CD8-positive, alpha-beta memory T cell (primary cell): ENCODE data around the gene SDF2L1. TPM values are rescaled to one million over a fixed set of nuclear protein-coding genes. Genes with fewer than 3 reads are reported as not detected.
"Not testable (repeated sequence)": the region's sequence is repeated elsewhere in the genome, so short reads cannot be mapped to it uniquely, and the experiment has no call there.

ENCODE experiments used
- CTCF ChIA-PET: fragments of 350-600 bp; sonication (Branson Sonifier 250); formaldehyde crosslinking; loops from one replicate; lab custom pipeline; 2021; ENCODE audit warnings: antibody characterized with exemption; lab: Charles Lee
- POLR2A ChIA-PET: fragments of 350-600 bp; sonication (Branson Sonifier 250); formaldehyde crosslinking; loops from one replicate; lab custom pipeline; 2021; ENCODE audit warnings: antibody characterized with exemption; lab: Charles Lee
- DNase-seq, 5 donors: peaks; one replicate each; pipeline versions ENCODE4 v3.0.0 to v3.0.0-alpha.2; 2020 to 2022; ENCODE audit warnings: mixed read lengths in 1 of 5
- H3K27ac ChIP-seq: one replicate; pipeline ENCODE4 v1.7.0; 2013; ENCODE audit warnings: low read depth, mild to moderate bottlenecking, low read length, moderate library complexity
- H3K27me3 ChIP-seq: 2 replicates; pipeline ENCODE4 v1.7.0; 2013; ENCODE audit warnings: low read length, mild to moderate bottlenecking; ENCODE audit not compliant: insufficient read depth, poor library complexity, severe bottlenecking
- H3K36me3 ChIP-seq: 2 replicates; pipeline ENCODE4 v1.7.0; 2013; ENCODE audit warnings: mild to moderate bottlenecking, low read length, moderate library complexity; ENCODE audit not compliant: insufficient read depth
- H3K4me1 ChIP-seq: 2 replicates; pipeline ENCODE4 v1.7.0; 2013; ENCODE audit warnings: mild to moderate bottlenecking, low read length, moderate library complexity; ENCODE audit not compliant: insufficient read depth
- H3K4me3 ChIP-seq: 2 replicates; pipeline ENCODE4 v1.7.0; 2013; ENCODE audit warnings: mild to moderate bottlenecking, low read length
- H3K9me3 ChIP-seq: 2 replicates; pipeline ENCODE4 v1.7.0; 2013; ENCODE audit warnings: mild to moderate bottlenecking, low read length
- H3K27ac Mint-ChIP-seq, 8 donors: one replicate each; pipeline ENCODE4 v1.8.0; 2020 to 2021; ENCODE audit warnings: mixed read lengths in 8 of 8, mild to moderate bottlenecking in 6 of 8, inconsistent platforms in 3 of 8, moderate library complexity in 3 of 8
- H3K27me3 Mint-ChIP-seq, 2 donors: one replicate each; pipeline ENCODE4 v1.8.0; 2020 to 2021; ENCODE audit warnings: mixed read lengths in 2 of 2, mild to moderate bottlenecking in 1 of 2, moderate library complexity in 1 of 2
- H3K36me3 Mint-ChIP-seq, 3 donors: one replicate each; pipeline ENCODE4 v1.8.0; 2020 to 2021; ENCODE audit warnings: mixed read lengths in 3 of 3, inconsistent platforms in 1 of 3, mild to moderate bottlenecking in 1 of 3
- H3K4me1 Mint-ChIP-seq, 3 donors: one replicate each; pipeline ENCODE4 v1.8.0; 2020 to 2021; ENCODE audit warnings: mixed read lengths in 3 of 3, inconsistent platforms in 1 of 3, mild to moderate bottlenecking in 1 of 3
- H3K4me3 Mint-ChIP-seq, 7 donors: one replicate each; pipeline ENCODE4 v1.8.0; 2020 to 2021; ENCODE audit warnings: mixed read lengths in 7 of 7, mild to moderate bottlenecking in 6 of 7, moderate library complexity in 4 of 7, inconsistent platforms in 2 of 7
- H3K9me3 Mint-ChIP-seq, 5 donors: one replicate each; pipeline ENCODE4 v1.8.0; 2020 to 2022; ENCODE audit warnings: mixed read lengths in 5 of 5, mild to moderate bottlenecking in 3 of 5, moderate library complexity in 2 of 5, inconsistent platforms in 1 of 5
- polyA plus RNA-seq: library from polyadenylated mRNA; unstranded; fragments of 300-500 nt; fragmentation: Illumina TruSeq; gene quantifications from one replicate; pipeline ENCODE4 v1.2.3, GENCODE V29; 2021
- total RNA-seq, 2 experiments: library from RNA; stranded (reverse); gene quantifications; one replicate each; pipeline ENCODE4 v1.2.3, GENCODE V29; 2021

SDF2L1 gene
- total RNA-seq: 10 to 100 TPM; 71.5 to 74.7 TPM
- 99.6 TPM for polyA plus RNA-seq

- Histone ChIP-seq H3K4me3 (peak within 1 kb of the TSS; percentile 86), H3K27ac (peak within 1 kb of the TSS; percentile 96), H3K4me1 (peaks cover 25% of the 10 kb centered on the region), H3K36me3 (peaks cover 11% of the 10 kb centered on the region), H3K27me3 (no peaks in the 10 kb centered on the region), H3K9me3 (no peaks in the 10 kb centered on the region)
- H3K4me3 Mint-ChIP-seq: peak within 1 kb of the TSS; percentile 77 to 91 (median 87)
- H3K9me3 Mint-ChIP-seq: no peaks in the 10 kb centered on the region
- peak within 1 kb of the TSS; percentile 44 to 99 (median 90) for H3K27ac Mint-ChIP-seq
- POLR2A ChIA-PET: interaction anchor here (0.5 to 6.0 kb wide), 6 partner anchors 10 to 74 kb away, joined by 3 to 76 read pairs (median 6); partner anchors contain the start of genes CCDC116 and YDJC
- CTCF ChIA-PET: interaction anchor here (1.0 to 5.4 kb wide), 11 partner anchors 8 to 296 kb away, joined by 3 to 99 read pairs (median 6); partner anchors contain the start of genes CCDC116, PPIL2 and YDJC
- peaks cover 31 to 33% (median 31%) of the 10 kb centered on the region in 3 donors for H3K4me1 Mint-ChIP-seq
- peaks cover 2 to 27% (median 7%) of the 10 kb centered on the region in 3 donors for H3K36me3 Mint-ChIP-seq
- H3K27me3 Mint-ChIP-seq: no peaks in the 10 kb centered on the region
- peak; percentile 97 to 99 (median 98) for DNase-seq
Observed at GRCh38 chr22:21641789-21642583, at the start of gene SDF2L1. SDF2L1 (plus strand) TSS chr22:21642302; CDS start chr22:21642337, 35 bp downstream.

- H3K4me1 ChIP-seq: peaks cover 38% of the 10 kb centered on the region
- peaks cover 61 to 82% (median 69%) of the 10 kb centered on the region in 3 donors for H3K4me1 Mint-ChIP-seq
- H3K27ac ChIP-seq: no peak overlapping the region
- no peak overlapping the region for H3K4me3 ChIP-seq
- H3K9me3 Mint-ChIP-seq: no peaks in the 10 kb centered on the region
- no peaks in the 10 kb centered on the region for H3K27me3 ChIP-seq
- H3K4me3 Mint-ChIP-seq: peak overlapping the region in 1 of 7 donors; percentile 63
- ChIA-PET CTCF (interaction anchor here (1.0 kb wide), 1 partner anchor 13 kb away, joined by 3 read pairs; no protein-coding TSS in a partner anchor), POLR2A (no interaction called here)
- H3K9me3 ChIP-seq: no peaks in the 10 kb centered on the region
- peaks cover 37% of the 10 kb centered on the region for H3K36me3 ChIP-seq
- H3K27me3 Mint-ChIP-seq: no peaks in the 10 kb centered on the region
- DNase-seq: no peak
- peak overlapping the region in 4 of 8 donors; percentile 29 to 78 (median 52) for H3K27ac Mint-ChIP-seq
- H3K36me3 Mint-ChIP-seq: peaks cover 0 to 68% (median 20%) of the 10 kb centered on the region in 3 donors
Observed at GRCh38 chr22:21592422-21592821, 49.7 kb upstream of the SDF2L1 start.

GRCh38 chr22:21593406-21594232, 48.5 kb upstream of the SDF2L1 start:
- no peaks in the 10 kb centered on the region for H3K27me3 ChIP-seq
- H3K27ac ChIP-seq: no peak overlapping the region
- CTCF ChIA-PET: no interaction called here
- no peaks in the 10 kb centered on the region for H3K9me3 ChIP-seq
- peaks cover 29% of the 10 kb centered on the region for H3K4me1 ChIP-seq
- Mint-ChIP-seq H3K4me3 (peak overlapping the region in 1 of 7 donors; percentile 63), H3K9me3 (no peaks in the 10 kb centered on the region), H3K27ac (peak overlapping the region in 7 of 8 donors; percentile 33 to 78 (median 57)), H3K4me1 (peaks cover 56 to 78% (median 65%) of the 10 kb centered on the region in 3 donors), H3K36me3 (peaks cover 0 to 64% (median 18%) of the 10 kb centered on the region in 3 donors), H3K27me3 (no peaks in the 10 kb centered on the region)
- H3K36me3 ChIP-seq: peaks cover 37% of the 10 kb centered on the region
- DNase-seq: no peak
- no peak overlapping the region for H3K4me3 ChIP-seq
- POLR2A ChIA-PET: no interaction called here

- Histone ChIP-seq H3K9me3 (no peaks in the 10 kb centered on the region), H3K36me3 (peaks cover 37% of the 10 kb centered on the region), H3K27me3 (no peaks in the 10 kb centered on the region), H3K4me3 (no peak overlapping the region), H3K4me1 (peaks cover 27% of the 10 kb centered on the region), H3K27ac (no peak overlapping the region)
- Mint-ChIP-seq H3K4me1 (peaks cover 57 to 79% (median 67%) of the 10 kb centered on the region in 3 donors), H3K27ac (peak overlapping the region in 4 of 8 donors; percentile 17 to 59 (median 46)), H3K9me3 (no peaks in the 10 kb centered on the region), H3K36me3 (peaks cover 0 to 66% (median 18%) of the 10 kb centered on the region in 3 donors), H3K27me3 (no peaks in the 10 kb centered on the region), H3K4me3 (no peak overlapping the region)
- ChIA-PET CTCF (no interaction called here), POLR2A (no interaction called here)
- no peak for DNase-seq
Observed at GRCh38 chr22:21594865-21595452, 47.1 kb upstream of the SDF2L1 start.

GRCh38 chr22:21596356-21597135, 45.6 kb upstream of the SDF2L1 start:
- POLR2A ChIA-PET: not testable (repeated sequence)

GRCh38 chr22:21598302-21598701, 43.8 kb upstream of the SDF2L1 start:
- Histone ChIP-seq H3K4me3 (no peak overlapping the region), H3K4me1 (peaks cover 7% of the 10 kb centered on the region), H3K27me3 (no peaks in the 10 kb centered on the region), H3K27ac (no peak overlapping the region), H3K36me3 (peaks cover 26% of the 10 kb centered on the region), H3K9me3 (no peaks in the 10 kb centered on the region)
- H3K4me1 Mint-ChIP-seq: peaks cover 47 to 64% (median 55%) of the 10 kb centered on the region in 3 donors
- ChIA-PET POLR2A (interaction anchor here (0.6 kb wide), 1 partner anchor 9 kb away, joined by 4 read pairs; no protein-coding TSS in a partner anchor), CTCF (interaction anchor here (0.7 to 0.9 kb wide), 2 partner anchors 22 to 31 kb away, joined by 3 to 5 read pairs; partner anchors contain the start of gene YDJC)
- H3K9me3 Mint-ChIP-seq: no peaks in the 10 kb centered on the region
- no peak overlapping the region for H3K4me3 Mint-ChIP-seq
- peak overlapping the region in 1 of 8 donors; percentile 48 for H3K27ac Mint-ChIP-seq
- DNase-seq: no peak
- H3K36me3 Mint-ChIP-seq: peaks cover 0 to 54% (median 19%) of the 10 kb centered on the region in 3 donors
- no peaks in the 10 kb centered on the region for H3K27me3 Mint-ChIP-seq

More at GRCh38 chr22:21596356-21597135, 45.6 kb upstream of the SDF2L1 start:
- H3K27me3 ChIP-seq, H3K4me3 Mint-ChIP-seq, H3K9me3 Mint-ChIP-seq, CTCF ChIA-PET, H3K4me3 ChIP-seq, H3K27ac ChIP-seq, DNase-seq, H3K9me3 ChIP-seq, H3K27me3 Mint-ChIP-seq: not testable (repeated sequence)
- H3K4me1 ChIP-seq: peaks cover 15% of the 10 kb centered on the region
- H3K36me3 Mint-ChIP-seq: peaks cover 0 to 61% (median 18%) of the 10 kb centered on the region in 3 donors
- peaks cover 50 to 70% (median 56%) of the 10 kb centered on the region in 3 donors for H3K4me1 Mint-ChIP-seq
- peak overlapping the region in 1 of 8 donors; percentile 73 for H3K27ac Mint-ChIP-seq
- H3K36me3 ChIP-seq: peaks cover 37% of the 10 kb centered on the region
